Epithelial cell of proximal tubule (primary cell): Measurements from ENCODE around the gene NUP54. TPM values are rescaled to one million over a fixed set of nuclear protein-coding genes. Genes with fewer than 3 reads are reported as not detected.

Experiments
- DNase-seq: peaks from one replicate; pipeline ENCODE4 v3.0.0-alpha.2; 2011; ENCODE audit warnings: low read depth
- H3K4me3 ChIP-seq: 2 replicates; pipeline ENCODE4 v1.5.1; 2011; ENCODE audit warnings: low read depth, mild to moderate bottlenecking, low read length
- total RNA-seq: library from RNA; depleted of rRNA; stranded (reverse); fragments of >200 nt; gene quantifications from 2 replicates; pipeline ENCODE4 v1.2.3, GENCODE V29; 2015
- TF ChIP-seq, protein P1 (sequence below): conservative IDR thresholded peaks from 2 replicates; pipeline ENCODE4 v1.5.1; 2012; ENCODE audit warnings: low read depth, mild to moderate bottlenecking, low read length

The NUP54 gene
- total RNA-seq, 1 donor from 2014 or later: 31.5 TPM

DNA sequence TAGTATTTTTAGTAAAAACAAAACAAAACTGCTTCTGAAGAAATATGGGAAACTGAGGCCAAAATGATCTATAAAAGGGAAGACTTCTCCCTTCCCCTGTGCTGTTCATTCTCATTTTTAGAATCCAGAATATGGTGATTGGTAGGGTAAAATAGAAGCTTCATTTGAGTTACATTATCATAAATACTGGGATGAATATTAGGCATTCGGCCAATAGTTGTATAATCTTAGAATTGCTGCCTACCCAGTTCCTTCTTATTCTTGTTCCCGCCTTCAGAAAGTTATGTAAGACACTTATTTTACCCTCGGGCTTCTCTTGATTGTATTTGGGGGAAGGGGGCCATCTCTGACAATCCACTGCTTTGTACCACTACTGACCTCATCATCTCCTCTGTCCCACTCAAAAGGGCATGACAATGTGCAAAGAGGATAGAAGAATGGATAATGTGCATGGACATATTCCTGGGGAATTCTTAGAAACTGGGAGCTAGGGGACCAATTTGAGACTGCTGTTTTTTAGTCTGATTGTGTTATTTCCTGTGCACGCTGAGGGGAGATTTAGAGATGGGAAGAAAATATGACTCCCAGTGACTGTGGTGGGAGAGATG, 73.1 kb downstream of the NUP54 start:
- TF ChIP-seq, protein P1, sequence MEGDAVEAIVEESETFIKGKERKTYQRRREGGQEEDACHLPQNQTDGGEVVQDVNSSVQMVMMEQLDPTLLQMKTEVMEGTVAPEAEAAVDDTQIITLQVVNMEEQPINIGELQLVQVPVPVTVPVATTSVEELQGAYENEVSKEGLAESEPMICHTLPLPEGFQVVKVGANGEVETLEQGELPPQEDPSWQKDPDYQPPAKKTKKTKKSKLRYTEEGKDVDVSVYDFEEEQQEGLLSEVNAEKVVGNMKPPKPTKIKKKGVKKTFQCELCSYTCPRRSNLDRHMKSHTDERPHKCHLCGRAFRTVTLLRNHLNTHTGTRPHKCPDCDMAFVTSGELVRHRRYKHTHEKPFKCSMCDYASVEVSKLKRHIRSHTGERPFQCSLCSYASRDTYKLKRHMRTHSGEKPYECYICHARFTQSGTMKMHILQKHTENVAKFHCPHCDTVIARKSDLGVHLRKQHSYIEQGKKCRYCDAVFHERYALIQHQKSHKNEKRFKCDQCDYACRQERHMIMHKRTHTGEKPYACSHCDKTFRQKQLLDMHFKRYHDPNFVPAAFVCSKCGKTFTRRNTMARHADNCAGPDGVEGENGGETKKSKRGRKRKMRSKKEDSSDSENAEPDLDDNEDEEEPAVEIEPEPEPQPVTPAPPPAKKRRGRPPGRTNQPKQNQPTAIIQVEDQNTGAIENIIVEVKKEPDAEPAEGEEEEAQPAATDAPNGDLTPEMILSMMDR: no peak
- H3K4me3 ChIP-seq: no peak overlapping the region
- no peak for DNase-seq

DNA sequence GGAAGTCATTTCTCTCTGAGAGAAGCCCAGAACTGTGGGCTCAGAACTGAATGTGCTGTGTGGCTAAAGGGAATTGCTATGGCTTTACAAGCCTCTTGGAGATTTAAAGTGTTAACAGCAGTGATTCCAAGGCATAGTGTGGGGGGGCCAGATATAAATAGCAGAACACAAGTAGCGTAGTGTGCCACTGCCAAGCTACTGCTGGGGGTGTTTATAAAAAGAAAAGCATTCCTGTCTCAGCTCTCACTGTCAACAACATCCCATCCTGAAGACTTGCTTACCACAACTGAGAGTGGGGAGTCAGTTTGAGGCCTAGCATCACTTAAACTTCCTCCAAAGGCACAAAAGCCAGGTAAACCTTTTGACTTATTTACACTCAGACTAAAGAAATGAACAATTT, 73.7 kb downstream of the NUP54 start, which contains the start of gene ART3:
Gene ART3 (plus strand): TSS at position 242 of the 400 bp plus-strand sequence. CDS start 1,181 bp downstream, outside the sequence.
- H3K4me3 ChIP-seq: no peak within 1 kb of the TSS
- DNase-seq: no peak
- TF ChIP-seq, protein P1: no peak

DNA sequence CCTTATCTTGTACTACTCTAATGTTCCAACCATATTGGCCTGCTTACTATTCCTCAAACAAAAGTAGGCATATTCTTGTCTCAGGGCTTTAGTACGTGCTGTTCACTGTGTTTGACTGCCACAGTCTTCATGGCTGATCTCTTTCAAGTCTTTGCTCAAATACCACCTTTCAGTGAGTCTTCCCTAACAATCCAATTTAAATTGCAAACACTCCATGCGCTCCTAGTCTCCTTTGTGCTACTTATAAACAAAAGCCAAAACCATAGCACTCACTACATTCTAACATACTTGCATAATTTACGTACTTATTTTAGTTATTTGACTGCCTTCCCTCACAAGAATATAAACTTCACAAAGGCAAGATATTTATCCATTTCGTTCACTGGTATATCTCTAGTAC, 75.4 kb downstream of the NUP54 start:
- TF ChIP-seq, protein P1: no peak
- no peak for DNase-seq
- H3K4me3 ChIP-seq: no peak overlapping the region

DNA sequence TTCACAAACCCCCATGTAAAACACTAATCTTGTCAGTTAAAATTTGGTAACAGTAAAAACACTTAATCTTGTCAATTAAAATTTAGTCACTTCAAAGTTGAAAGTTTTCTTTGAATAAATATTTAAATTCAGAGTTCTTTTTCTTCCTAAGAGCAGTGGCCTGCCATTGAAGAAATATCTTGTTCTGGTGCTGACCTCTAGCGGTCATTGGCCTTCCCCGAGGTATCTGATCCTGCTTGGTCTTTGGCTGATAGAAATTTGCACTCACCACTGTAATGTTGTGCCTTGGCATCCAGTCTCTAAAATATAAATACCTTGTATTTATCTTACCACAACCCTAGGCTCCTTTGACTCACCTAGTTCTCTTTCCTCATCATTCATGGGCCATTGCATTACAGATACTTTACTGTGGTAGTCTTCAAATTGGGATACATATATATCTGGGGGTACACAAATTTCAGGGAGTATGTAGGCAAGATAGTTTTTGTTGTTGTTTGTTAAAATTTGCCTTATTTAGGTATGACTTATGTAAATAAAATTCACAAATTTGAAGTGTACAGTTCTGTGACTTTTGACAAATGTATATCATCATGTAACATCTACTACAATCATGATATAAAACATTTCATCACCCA, 80.4 kb downstream of the NUP54 start:
- no peak overlapping the region for H3K4me3 ChIP-seq
- peak; percentile 25 for DNase-seq
- TF ChIP-seq, protein P1: peak; percentile 90

DNA sequence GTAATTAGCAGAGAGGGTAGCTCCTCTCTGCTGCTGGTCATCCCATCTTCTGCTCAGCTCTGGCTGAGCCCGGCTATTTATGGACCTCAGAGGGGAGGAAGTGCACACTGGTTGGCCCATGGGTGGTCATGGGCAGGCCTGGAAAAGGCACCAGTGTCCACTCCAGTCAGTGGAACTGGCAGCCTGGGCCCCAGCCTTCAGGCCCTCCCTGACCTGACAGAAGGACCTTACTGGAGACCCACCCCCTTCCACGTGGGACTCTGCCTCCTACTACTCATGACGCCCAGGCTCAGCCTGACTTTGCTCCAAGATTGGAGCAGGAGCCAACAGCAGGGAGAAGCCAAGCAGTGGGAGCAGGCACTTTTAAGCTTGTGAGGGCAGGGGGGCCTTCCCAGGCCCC, 81.7 kb downstream of the NUP54 start:
- no peak for DNase-seq
- H3K4me3 ChIP-seq: no peak overlapping the region
- TF ChIP-seq, protein P1: no peak

Other genes starting within 250 kb of the NUP54 start
- gene PPEF2, start 245.9 kb downstream of the NUP54 start, total RNA-seq: not detected in 2 replicates
- 8.9 and 14.0 TPM in 2 replicates for gene NAAA, start 207.4 kb downstream of the NUP54 start, total RNA-seq
- 24.2 and 35.5 TPM in 2 replicates for gene SDAD1, start 157.5 kb downstream of the NUP54 start, total RNA-seq
- gene CXCL9, start 140.9 kb downstream of the NUP54 start, total RNA-seq: not detected in 2 replicates
- gene CXCL10, start 124.9 kb downstream of the NUP54 start, total RNA-seq: 0.29 TPM in 1 of 2 replicates, not detected in the other
- gene CXCL11, start 112.3 kb downstream of the NUP54 start, total RNA-seq: 0.06 and 0.22 TPM in 2 replicates
- gene ART3, start 73.7 kb downstream of the NUP54 start, total RNA-seq: not detected in 2 replicates
- 58.4 and 76.3 TPM in 2 replicates for gene SCARB2, start 65.4 kb upstream of the NUP54 start, total RNA-seq
- 0.07 and 3.5 TPM in 2 replicates for gene FAM47E, start 103.3 kb upstream of the NUP54 start, total RNA-seq
- gene STBD1, start 158.3 kb upstream of the NUP54 start, total RNA-seq: 4.5 and 7.8 TPM in 2 replicates